MM.1S (cell line): ENCODE measurements around the gene NKX6-2.

ENCODE experiments used
- DNase-seq: peaks from one replicate; pipeline ENCODE4 v3.0.0-alpha.2; 2015
- H2AFZ ChIP-seq: fragments of 300-600 bp; sonication (generic); 2 replicates; pipeline ENCODE4 v1.6.0; 2016; ENCODE audit warnings: antibody characterized with exemption, low read length
- H3F3A ChIP-seq: fragments of 300-600 bp; sonication (generic); 2 replicates; pipeline ENCODE4 v1.6.1; 2016; ENCODE audit warnings: mild to moderate bottlenecking, antibody characterized with exemption, low read length, moderate library complexity, mixed read lengths; ENCODE audit not compliant: insufficient read depth
- H3K27ac ChIP-seq: fragments of 300-600 bp; sonication (generic); 2 replicates; pipeline ENCODE4 v1.5.1; 2016; ENCODE audit warnings: mild to moderate bottlenecking, low read length
- H3K27me3 ChIP-seq: fragments of 300-600 bp; sonication (generic); replicated peaks from 2 replicates; pipeline ENCODE4 v1.6.0; 2016; ENCODE audit warnings: low read length; ENCODE audit not compliant: insufficient read depth
- H3K36me3 ChIP-seq: fragments of 300-600 bp; sonication (generic); replicated peaks from 2 replicates; pipeline ENCODE4 v1.6.1; 2016; ENCODE audit warnings: mild to moderate bottlenecking, low read length, mixed read lengths; ENCODE audit not compliant: insufficient read depth
- H3K4me1 ChIP-seq: fragments of 300-600 bp; sonication (generic); 2 replicates; pipeline ENCODE4 v1.6.1; 2016; ENCODE audit warnings: low read length, mixed read lengths
- H3K4me2 ChIP-seq: fragments of 300-600 bp; sonication (generic); 2 replicates; pipeline ENCODE4 v1.6.0; 2016; ENCODE audit warnings: low read depth, low read length
- H3K4me3 ChIP-seq: fragments of 300-600 bp; sonication (generic); 2 replicates; pipeline ENCODE4 v1.5.1; 2016; ENCODE audit warnings: low read length, mixed read lengths
- H3K79me2 ChIP-seq: fragments of 300-600 bp; sonication (generic); 2 replicates; pipeline ENCODE4 v1.6.1; 2016; ENCODE audit warnings: mixed run types, low read length, mixed read lengths
- H3K9ac ChIP-seq: fragments of 300-600 bp; sonication (generic); 2 replicates; pipeline ENCODE4 v1.6.1; 2016; ENCODE audit warnings: low read length, mixed read lengths
- H3K9me2 ChIP-seq: fragments of 300-600 bp; sonication (generic); replicated peaks from 2 replicates; pipeline ENCODE4 v1.6.1; 2016; ENCODE audit warnings: mild to moderate bottlenecking, low read length, mixed read lengths; ENCODE audit not compliant: insufficient read depth
- H3K9me3 ChIP-seq: fragments of 300-600 bp; sonication (generic); replicated peaks from 2 replicates; pipeline ENCODE4 v1.6.1; 2016; ENCODE audit warnings: mild to moderate bottlenecking, low read length, mixed read lengths; ENCODE audit not compliant: insufficient read depth
- H4K20me1 ChIP-seq: fragments of 300-600 bp; sonication (generic); 2 replicates; pipeline ENCODE4 v1.6.1; 2016; ENCODE audit warnings: mild to moderate bottlenecking, low read length, moderate library complexity, mixed read lengths; ENCODE audit not compliant: insufficient read depth
- EZH2 ChIP-seq: fragments of 300-600 bp; sonication (generic); optimal IDR thresholded peaks from 2 replicates; pipeline ENCODE3; 2017; ENCODE audit warnings: low read depth, mild to moderate bottlenecking, antibody characterized with exemption, low read length, mixed read lengths
- EZH2phosphoT487 ChIP-seq: fragments of 300-600 bp; sonication (generic); IDR thresholded peaks from 2 replicates; pipeline ENCODE4 v1.6.1; 2018; ENCODE audit warnings: antibody characterized with exemption, low read length
- TF ChIP-seq, protein P1 (sequence below): fragments of 300-600 bp; sonication (generic); IDR thresholded peaks from 2 replicates; pipeline ENCODE4 v1.5.1; 2016; ENCODE audit warnings: antibody characterized with exemption, low read length, mixed read lengths

NKX6-2 gene

DNA sequence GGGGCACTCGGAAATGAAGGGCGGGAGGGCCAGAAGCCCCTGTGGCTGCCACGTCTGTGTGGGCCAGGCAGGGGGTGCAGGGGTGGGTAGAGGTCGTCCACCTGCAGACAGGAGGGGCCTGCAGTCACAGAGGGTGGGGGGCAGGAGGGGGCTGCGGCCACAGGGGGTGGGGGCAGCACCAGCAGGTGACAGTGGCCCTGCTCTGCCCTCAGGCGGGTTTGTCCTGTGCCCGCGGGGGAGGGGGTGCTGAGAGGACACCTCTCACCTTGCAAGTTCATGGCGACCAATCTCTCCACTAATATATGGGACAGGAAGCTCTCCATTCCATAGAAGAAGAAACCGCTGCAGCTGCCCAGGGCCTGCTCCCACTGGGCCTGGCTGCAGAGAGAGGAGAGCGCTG, 26.6 kb upstream of the NKX6-2 start:
- peaks cover 29% of the 10 kb centered on the region for H3K27me3 ChIP-seq
- no peak overlapping the region for H3K27ac ChIP-seq
- H3F3A ChIP-seq: no peaks in the 10 kb centered on the region
- H3K9me3 ChIP-seq: no peaks in the 10 kb centered on the region
- H4K20me1 ChIP-seq: no peaks in the 10 kb centered on the region
- no peak overlapping the region for H3K9ac ChIP-seq
- DNase-seq: no peak
- no peak overlapping the region for H3K4me2 ChIP-seq
- no peak overlapping the region for H3K4me3 ChIP-seq
- H3K36me3 ChIP-seq: no peaks in the 10 kb centered on the region
- no peaks in the 10 kb centered on the region for H3K4me1 ChIP-seq
- TF ChIP-seq, protein P1, sequence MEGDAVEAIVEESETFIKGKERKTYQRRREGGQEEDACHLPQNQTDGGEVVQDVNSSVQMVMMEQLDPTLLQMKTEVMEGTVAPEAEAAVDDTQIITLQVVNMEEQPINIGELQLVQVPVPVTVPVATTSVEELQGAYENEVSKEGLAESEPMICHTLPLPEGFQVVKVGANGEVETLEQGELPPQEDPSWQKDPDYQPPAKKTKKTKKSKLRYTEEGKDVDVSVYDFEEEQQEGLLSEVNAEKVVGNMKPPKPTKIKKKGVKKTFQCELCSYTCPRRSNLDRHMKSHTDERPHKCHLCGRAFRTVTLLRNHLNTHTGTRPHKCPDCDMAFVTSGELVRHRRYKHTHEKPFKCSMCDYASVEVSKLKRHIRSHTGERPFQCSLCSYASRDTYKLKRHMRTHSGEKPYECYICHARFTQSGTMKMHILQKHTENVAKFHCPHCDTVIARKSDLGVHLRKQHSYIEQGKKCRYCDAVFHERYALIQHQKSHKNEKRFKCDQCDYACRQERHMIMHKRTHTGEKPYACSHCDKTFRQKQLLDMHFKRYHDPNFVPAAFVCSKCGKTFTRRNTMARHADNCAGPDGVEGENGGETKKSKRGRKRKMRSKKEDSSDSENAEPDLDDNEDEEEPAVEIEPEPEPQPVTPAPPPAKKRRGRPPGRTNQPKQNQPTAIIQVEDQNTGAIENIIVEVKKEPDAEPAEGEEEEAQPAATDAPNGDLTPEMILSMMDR: no peak
- H3K9me2 ChIP-seq: no peaks in the 10 kb centered on the region
- no peak overlapping the region for H2AFZ ChIP-seq
- H3K79me2 ChIP-seq: no peaks in the 10 kb centered on the region

GRCh38 chr10:132811891-132812481, 26.0 kb upstream of the NKX6-2 start:
- H3K4me2 ChIP-seq: no peak overlapping the region
- no peak overlapping the region for H3K27ac ChIP-seq
- DNase-seq: no peak
- no peaks in the 10 kb centered on the region for H3K9me3 ChIP-seq
- no peaks in the 10 kb centered on the region for H3F3A ChIP-seq
- H3K4me1 ChIP-seq: no peaks in the 10 kb centered on the region
- no peak overlapping the region for H3K9ac ChIP-seq
- TF ChIP-seq, protein P1: no peak
- TF ChIP-seq EZH2 (no peak), EZH2phosphoT487 (no peak)
- no peak overlapping the region for H2AFZ ChIP-seq
- H3K79me2 ChIP-seq: no peaks in the 10 kb centered on the region
- no peaks in the 10 kb centered on the region for H3K36me3 ChIP-seq
- no peaks in the 10 kb centered on the region for H4K20me1 ChIP-seq
- no peak overlapping the region for H3K4me3 ChIP-seq
- H3K27me3 ChIP-seq: peaks cover 24% of the 10 kb centered on the region
- H3K9me2 ChIP-seq: no peaks in the 10 kb centered on the region

DNA sequence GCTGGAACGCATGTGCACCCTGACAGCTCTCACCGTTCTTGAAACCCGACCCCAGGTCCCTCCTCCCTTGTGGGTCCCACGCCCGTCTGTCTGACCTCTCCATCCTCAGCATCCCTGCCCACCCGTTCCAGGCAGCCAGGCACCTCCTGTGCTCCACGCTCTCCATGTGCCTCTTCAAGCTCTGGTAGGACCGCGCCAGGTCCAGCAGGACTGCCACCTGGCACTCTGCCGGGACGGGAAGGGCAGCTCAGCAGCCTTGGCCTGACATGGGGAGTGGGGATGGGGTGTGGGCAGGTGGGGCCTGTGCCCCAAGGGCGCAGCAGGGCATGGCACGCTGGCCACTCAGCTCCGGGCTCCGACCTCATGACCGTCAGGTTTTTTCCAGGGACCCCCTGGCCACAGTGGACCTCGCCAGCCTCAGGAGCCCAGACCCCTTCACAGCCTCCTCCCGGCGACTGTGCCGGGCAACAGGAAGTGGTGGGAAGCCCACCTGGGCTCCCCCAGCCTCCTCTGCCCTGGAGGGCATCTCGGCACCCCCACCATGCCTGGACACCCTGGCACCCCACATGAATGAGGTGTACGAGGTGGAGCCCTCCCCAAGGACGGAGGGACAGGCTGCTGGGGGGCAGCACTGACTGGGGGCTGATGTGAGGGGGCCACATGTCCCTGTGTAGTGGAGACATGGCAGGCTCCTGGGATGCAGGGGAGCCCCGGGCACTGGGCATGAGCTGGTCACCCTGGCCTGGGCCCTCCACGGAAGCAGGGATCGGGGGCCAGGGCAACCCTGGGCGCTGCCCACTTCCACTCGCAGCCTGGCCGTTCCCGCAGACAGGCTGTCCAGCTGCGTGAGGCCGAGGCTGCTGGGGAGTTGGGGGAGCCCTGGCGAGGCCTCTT, 25.1 kb upstream of the NKX6-2 start:
- Histone ChIP-seq H3K9me2 (no peaks in the 10 kb centered on the region), H4K20me1 (no peaks in the 10 kb centered on the region), H3K27ac (no peak overlapping the region), H3K9ac (no peak overlapping the region), H3K27me3 (peaks cover 22% of the 10 kb centered on the region), H3F3A (no peaks in the 10 kb centered on the region), H3K79me2 (no peaks in the 10 kb centered on the region), H3K4me3 (no peak overlapping the region), H3K4me2 (no peak overlapping the region), H3K4me1 (no peaks in the 10 kb centered on the region), H3K9me3 (no peaks in the 10 kb centered on the region), H3K36me3 (no peaks in the 10 kb centered on the region), H2AFZ (no peak overlapping the region)
- TF ChIP-seq, protein P1: no peak
- TF ChIP-seq EZH2phosphoT487 (no peak), EZH2 (no peak)
- no peak for DNase-seq
